PC-3 (cell line): ENCODE results near the gene SLIT2. TPM values are rescaled to one million over a fixed set of nuclear protein-coding genes. Genes with fewer than 3 reads are reported as not detected.
A peak's percentile ranks its signal among the peaks of the same experiment; 100 is the strongest.

Experiments
- ATAC-seq: fragments of 200-7000 bp; cut with Tn5 transposase; 2 replicates; pipeline ENCODE4 v1.9.1; 2020; ENCODE audit warnings: mild to moderate bottlenecking, moderate library complexity
- BruUV-seq: library from RNA; stranded (reverse); fragments of 400-500 nt; replicated peaks from 2 replicates; lab custom pipeline; 2021; lab: Mats Ljungman, UMichigan
- CTCF ChIA-PET: fragments of 300-600 bp; sonication (Branson Sonifier 250); formaldehyde crosslinking; loops from one replicate; lab custom pipeline; 2022; ENCODE audit warnings: antibody characterized with exemption; lab: Charles Lee
- POLR2A ChIA-PET: fragments of 300-600 bp; sonication (Branson Sonifier 250); formaldehyde crosslinking; loops from one replicate; lab custom pipeline; 2022; ENCODE audit warnings: antibody characterized with exemption; ENCODE audit not compliant: unreplicated experiment; lab: Charles Lee
- DNase-seq: peaks from one replicate; pipeline ENCODE4 v3.0.0-alpha.2; 2015
- H2AFZ ChIP-seq: fragments of 300-600 bp; sonication (generic); 2 replicates; pipeline ENCODE4 v1.6.0; 2016; ENCODE audit warnings: antibody characterized with exemption, low read length
- H3F3A ChIP-seq: fragments of 300-600 bp; sonication (generic); one replicate; pipeline ENCODE4 v1.6.0; 2017; ENCODE audit warnings: antibody characterized with exemption, low read length, control low read depth, mild to moderate bottlenecking; ENCODE audit not compliant: unreplicated experiment
- H3K27ac ChIP-seq: fragments of 300-600 bp; sonication (generic); 2 replicates; pipeline ENCODE4 v1.5.1; 2016; ENCODE audit warnings: mild to moderate bottlenecking, low read length
- H3K27me3 ChIP-seq: fragments of 300-600 bp; sonication (generic); 2 replicates; pipeline ENCODE4 v1.6.1; 2016; ENCODE audit warnings: low read length, mixed read lengths
- H3K36me3 ChIP-seq: fragments of 300-600 bp; sonication (generic); 2 replicates; pipeline ENCODE4 v1.6.1; 2016; ENCODE audit warnings: low read depth, mixed run types, low read length, mixed read lengths
- H3K4me1 ChIP-seq: fragments of 300-600 bp; sonication (generic); 2 replicates; pipeline ENCODE4 v1.5.1; 2016; ENCODE audit warnings: low read length; ENCODE audit not compliant: insufficient read depth
- H3K4me2 ChIP-seq: fragments of 300-600 bp; sonication (generic); 2 replicates; pipeline ENCODE4 v1.6.0; 2016; ENCODE audit warnings: low read length
- H3K4me3 ChIP-seq: fragments of 300-600 bp; sonication (generic); 2 replicates; pipeline ENCODE4 v1.5.1; 2016; ENCODE audit warnings: mild to moderate bottlenecking, low read length, mixed read lengths
- H3K79me2 ChIP-seq: fragments of 300-600 bp; sonication (generic); 2 replicates; pipeline ENCODE4 v1.6.1; 2017; ENCODE audit warnings: low read length, mixed read lengths
- H3K9ac ChIP-seq: fragments of 300-600 bp; sonication (generic); 2 replicates; pipeline ENCODE4 v1.6.0; 2016; ENCODE audit warnings: mild to moderate bottlenecking, low read length
- H3K9me2 ChIP-seq: fragments of 300-600 bp; sonication (generic); replicated peaks from 2 replicates; pipeline ENCODE4 v1.6.1; 2016; ENCODE audit warnings: mixed run types, low read length, mixed read lengths
- H3K9me3 ChIP-seq: fragments of 300-600 bp; sonication (generic); 2 replicates; pipeline ENCODE4 v1.6.1; 2016; ENCODE audit warnings: low read length, mixed read lengths
- H4K20me1 ChIP-seq: fragments of 300-600 bp; sonication (generic); 2 replicates; pipeline ENCODE4 v1.6.1; 2016; ENCODE audit warnings: low read length, mixed read lengths
- EZH2 ChIP-seq: fragments of 300-600 bp; sonication (generic); IDR thresholded peaks from one replicate; pipeline ENCODE4 v1.6.1; 2017; ENCODE audit warnings: antibody characterized with exemption, mild to moderate bottlenecking, low read length; ENCODE audit not compliant: unreplicated experiment
- EZH2phosphoT487 ChIP-seq: fragments of 300-600 bp; sonication (generic); IDR thresholded peaks from 2 replicates; pipeline ENCODE4 v1.6.1; 2018; ENCODE audit warnings: mild to moderate bottlenecking, antibody characterized with exemption, low read length, borderline replicate concordance
- intact Hi-C: fragments of 100-400 bp; cut with micrococcal nuclease; formaldehyde crosslinking; loops from 2 replicates; pipeline ENCODE4 v1.9.0; 2023
- total RNA-seq: library from RNA; depleted of rRNA; stranded (reverse); fragments of >200 nt; gene quantifications from 2 replicates; pipeline ENCODE4 v1.2.3, GENCODE V29; 2014
- TF ChIP-seq, protein P1 (sequence below): fragments of 300-600 bp; sonication (generic); conservative IDR thresholded peaks from 2 replicates; pipeline ENCODE4 v1.5.1; 2017; ENCODE audit warnings: antibody characterized with exemption, low read depth, mild to moderate bottlenecking, low read length

Gene SLIT2
- total RNA-seq, 1 experiment from 2014 or later: 19.1 TPM

- Histone ChIP-seq H3K4me3 (no peak overlapping the region), H3K36me3 (peaks cover 12% of the 10 kb centered on the region; the same call in 1 of the 2 replicates), H3F3A (no peaks in the 10 kb centered on the region), H3K9me2 (no peaks in the 10 kb centered on the region), H3K79me2 (peaks cover 75% of the 10 kb centered on the region), H3K4me2 (no peak overlapping the region), H3K27me3 (no peaks in the 10 kb centered on the region), H3K4me1 (peaks cover 19% of the 10 kb centered on the region), H3K9me3 (no peaks in the 10 kb centered on the region), H4K20me1 (peaks cover 26% of the 10 kb centered on the region), H3K9ac (no peak overlapping the region), H3K27ac (no peak overlapping the region), H2AFZ (no peak overlapping the region)
- intact Hi-C loops: no loop called here
- POLR2A ChIA-PET: no interaction called here
- ATAC-seq (no peak), DNase-seq (no peak)
- TF ChIP-seq, protein P1, sequence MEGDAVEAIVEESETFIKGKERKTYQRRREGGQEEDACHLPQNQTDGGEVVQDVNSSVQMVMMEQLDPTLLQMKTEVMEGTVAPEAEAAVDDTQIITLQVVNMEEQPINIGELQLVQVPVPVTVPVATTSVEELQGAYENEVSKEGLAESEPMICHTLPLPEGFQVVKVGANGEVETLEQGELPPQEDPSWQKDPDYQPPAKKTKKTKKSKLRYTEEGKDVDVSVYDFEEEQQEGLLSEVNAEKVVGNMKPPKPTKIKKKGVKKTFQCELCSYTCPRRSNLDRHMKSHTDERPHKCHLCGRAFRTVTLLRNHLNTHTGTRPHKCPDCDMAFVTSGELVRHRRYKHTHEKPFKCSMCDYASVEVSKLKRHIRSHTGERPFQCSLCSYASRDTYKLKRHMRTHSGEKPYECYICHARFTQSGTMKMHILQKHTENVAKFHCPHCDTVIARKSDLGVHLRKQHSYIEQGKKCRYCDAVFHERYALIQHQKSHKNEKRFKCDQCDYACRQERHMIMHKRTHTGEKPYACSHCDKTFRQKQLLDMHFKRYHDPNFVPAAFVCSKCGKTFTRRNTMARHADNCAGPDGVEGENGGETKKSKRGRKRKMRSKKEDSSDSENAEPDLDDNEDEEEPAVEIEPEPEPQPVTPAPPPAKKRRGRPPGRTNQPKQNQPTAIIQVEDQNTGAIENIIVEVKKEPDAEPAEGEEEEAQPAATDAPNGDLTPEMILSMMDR: no peak
- TF ChIP-seq EZH2 (no peak), EZH2phosphoT487 (no peak)
- CTCF ChIA-PET: no interaction called here
- no TSS peak for BruUV-seq
Measured at GRCh38 chr4:20276848-20277247, 25.1 kb downstream of the SLIT2 start.

DNA sequence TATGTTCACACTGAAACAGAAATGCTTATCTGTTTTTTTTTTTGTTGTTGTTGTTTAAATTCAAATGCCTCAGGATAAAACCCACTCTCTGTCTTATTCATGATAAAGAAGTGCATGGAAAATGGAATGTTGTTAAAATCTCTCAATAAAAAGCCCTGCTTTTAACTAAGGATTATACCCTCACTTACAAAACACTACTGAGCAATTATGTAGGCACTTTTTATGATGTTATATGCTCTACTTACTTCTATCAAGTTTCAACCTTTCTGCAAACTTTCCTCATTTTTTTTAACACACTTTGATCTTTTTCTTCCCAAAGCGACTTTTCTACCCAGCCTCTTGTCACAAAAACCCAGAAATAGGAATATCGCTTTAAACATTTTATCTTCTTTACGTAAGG lies 26.5 kb downstream of the SLIT2 start:
- peaks cover 12% of the 10 kb centered on the region; the same call in 1 of the 2 replicates for H3K36me3 ChIP-seq
- H3K9me2 ChIP-seq: no peaks in the 10 kb centered on the region
- ATAC-seq (no peak), DNase-seq (no peak)
- H3K4me1 ChIP-seq: peaks cover 9% of the 10 kb centered on the region; the same call in 1 of the 2 replicates
- ChIA-PET POLR2A (no interaction called here), CTCF (no interaction called here)
- H3K4me2 ChIP-seq: no peak overlapping the region
- no peak overlapping the region for H3K9ac ChIP-seq
- no peaks in the 10 kb centered on the region for H3K27me3 ChIP-seq
- no peak overlapping the region for H2AFZ ChIP-seq
- H4K20me1 ChIP-seq: peaks cover 23% of the 10 kb centered on the region
- H3F3A ChIP-seq: no peaks in the 10 kb centered on the region
- no TSS peak for BruUV-seq
- no peak overlapping the region for H3K4me3 ChIP-seq
- H3K9me3 ChIP-seq: no peaks in the 10 kb centered on the region
- intact Hi-C loops: no loop called here
- no peak overlapping the region for H3K27ac ChIP-seq
- H3K79me2 ChIP-seq: peaks cover 73% of the 10 kb centered on the region
- TF ChIP-seq EZH2: no peak
- no peak for TF ChIP-seq EZH2phosphoT487
- TF ChIP-seq, protein P1: no peak

DNA sequence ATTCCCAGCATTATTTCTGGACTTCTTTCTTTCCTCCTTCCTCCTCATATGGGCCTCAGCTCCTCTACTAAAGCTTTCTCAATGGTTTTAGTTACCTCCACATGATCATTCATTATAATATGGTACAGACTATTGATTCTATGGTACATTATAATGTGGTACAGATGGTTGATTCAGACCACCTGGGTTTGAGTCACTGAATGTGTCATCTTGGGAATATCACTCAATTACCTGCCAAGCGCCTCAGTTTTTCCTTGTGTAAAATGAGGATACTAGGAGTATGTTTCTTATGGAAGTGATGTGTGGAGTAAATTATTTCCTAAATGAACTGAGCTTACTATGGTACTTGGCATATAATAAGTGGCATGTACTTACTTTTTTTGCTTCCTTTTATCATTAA lies 27.7 kb downstream of the SLIT2 start:
- intact Hi-C loops: no loop called here
- no peaks in the 10 kb centered on the region for H3F3A ChIP-seq
- peaks cover 61% of the 10 kb centered on the region for H3K79me2 ChIP-seq
- peaks cover 11% of the 10 kb centered on the region for H4K20me1 ChIP-seq
- no peaks in the 10 kb centered on the region for H3K9me3 ChIP-seq
- no peak overlapping the region for H2AFZ ChIP-seq
- peaks cover 9% of the 10 kb centered on the region; the same call in 1 of the 2 replicates for H3K4me1 ChIP-seq
- H3K9me2 ChIP-seq: no peaks in the 10 kb centered on the region
- DNase-seq (peak; percentile 25), ATAC-seq (no peak)
- no peak overlapping the region for H3K9ac ChIP-seq
- no TSS peak for BruUV-seq
- ChIA-PET POLR2A (no interaction called here), CTCF (no interaction called here)
- H3K4me3 ChIP-seq: no peak overlapping the region
- no peak overlapping the region for H3K4me2 ChIP-seq
- TF ChIP-seq EZH2 (no peak), EZH2phosphoT487 (no peak)
- TF ChIP-seq, protein P1: no peak
- peaks cover 8% of the 10 kb centered on the region; the same call in 1 of the 2 replicates for H3K36me3 ChIP-seq
- H3K27me3 ChIP-seq: no peaks in the 10 kb centered on the region
- no peak overlapping the region for H3K27ac ChIP-seq
